WTC11 (cell line): Measurements from ENCODE around the gene OTUD7B. TPM values are rescaled to one million over a fixed set of nuclear protein-coding genes. Genes with fewer than 3 reads are reported as not detected.

ENCODE experiments used
- ATAC-seq: fragments of 200-7000 bp; cut with Tn5 transposase; 2 replicates; pipeline ENCODE4 v1.10.0; 2021; ENCODE audit warnings: mild to moderate bottlenecking, moderate library complexity
- CTCF ChIA-PET: fragments of 300-600 bp; sonication (Branson Sonifier 250); formaldehyde crosslinking; loops from one replicate; lab custom pipeline; 2021; ENCODE audit warnings: antibody characterized with exemption; lab: Charles Lee
- POLR2A ChIA-PET: fragments of 350-600 bp; sonication (Branson Sonifier 250); formaldehyde crosslinking; loops from one replicate; lab custom pipeline; 2021; ENCODE audit warnings: antibody characterized with exemption; lab: Charles Lee
- DNase-seq: peaks from one replicate; pipeline ENCODE4 v3.0.0; 2021; ENCODE audit warnings: low spot score
- H3K27ac Mint-ChIP-seq: 2 replicates; pipeline ENCODE4 v1.8.0; 2021; ENCODE audit warnings: mixed read lengths
- H3K27me3 Mint-ChIP-seq: 2 replicates; pipeline ENCODE4 v1.8.0; 2021; ENCODE audit warnings: low read depth, mild to moderate bottlenecking, moderate library complexity, mixed read lengths
- H3K36me3 Mint-ChIP-seq: 2 replicates; pipeline ENCODE4 v1.8.0; 2021; ENCODE audit warnings: mixed read lengths
- H3K4me1 Mint-ChIP-seq: 2 replicates; pipeline ENCODE4 v1.8.0; 2022; ENCODE audit warnings: mixed read lengths
- H3K4me3 Mint-ChIP-seq: 2 replicates; pipeline ENCODE4 v1.8.0; 2021; ENCODE audit warnings: mild to moderate bottlenecking, moderate library complexity, mixed read lengths
- H3K9me3 Mint-ChIP-seq: 2 replicates; pipeline ENCODE4 v1.8.0; 2021; ENCODE audit warnings: mixed read lengths
- ATF1 ChIP-seq: sonication (generic); formaldehyde crosslinking; IDR thresholded peaks from 2 replicates; pipeline ENCODE4 v1.8.1; 2023; ENCODE audit warnings: mild to moderate bottlenecking, moderate library complexity, missing genetic modification reagents
- CREM ChIP-seq: sonication (generic); formaldehyde crosslinking; IDR thresholded peaks from 2 replicates; pipeline ENCODE4 v1.8.1; 2022; ENCODE audit warnings: mild to moderate bottlenecking, missing genetic modification reagents, moderate library complexity
- JAZF1 ChIP-seq: fragments of 250-450 bp; sonication (Bioruptor Pico); IDR thresholded peaks from 2 replicates; pipeline ENCODE4 v1.9.0; 2021; ENCODE audit warnings: moderate library complexity, mild to moderate bottlenecking, inconsistent platforms
- MXD4 ChIP-seq: fragments of 250-450 bp; sonication (Bioruptor Pico); IDR thresholded peaks from 2 replicates; pipeline ENCODE4 v1.8.0; 2021; ENCODE audit warnings: mild to moderate bottlenecking, moderate library complexity, borderline replicate concordance
- NFATC4 ChIP-seq: fragments of 250-450 bp; sonication (Bioruptor Pico); IDR thresholded peaks from 2 replicates; pipeline ENCODE4 v1.9.0; 2021; ENCODE audit warnings: mild to moderate bottlenecking
- NR1H2 ChIP-seq: sonication (generic); formaldehyde crosslinking; IDR thresholded peaks from 2 replicates; pipeline ENCODE4 v1.9.0; 2021; ENCODE audit warnings: mild to moderate bottlenecking, moderate library complexity, missing genetic modification reagents
- OVOL2 ChIP-seq: fragments of 250-450 bp; sonication (Bioruptor Pico); IDR thresholded peaks from 2 replicates; pipeline ENCODE4 v1.9.0; 2021; ENCODE audit warnings: mild to moderate bottlenecking, borderline replicate concordance
- SOX15 ChIP-seq: fragments of 250-450 bp; sonication (Bioruptor Pico); IDR thresholded peaks from 2 replicates; pipeline ENCODE4 v1.9.0; 2021; ENCODE audit warnings: mild to moderate bottlenecking
- TEAD4 ChIP-seq: sonication (generic); formaldehyde crosslinking; IDR thresholded peaks from 2 replicates; pipeline ENCODE4 v1.8.0; 2022; ENCODE audit warnings: mild to moderate bottlenecking, missing genetic modification reagents
- ZNF317 ChIP-seq: sonication (generic); formaldehyde crosslinking; IDR thresholded peaks from 2 replicates; pipeline ENCODE4 v1.8.1; 2023; ENCODE audit warnings: low read depth, mild to moderate bottlenecking, moderate library complexity, missing genetic modification reagents, borderline replicate concordance
- ZNF671 ChIP-seq: fragments of 250-450 bp; sonication (Bioruptor Pico); IDR thresholded peaks from 2 replicates; pipeline ENCODE4 v1.8.0; 2021; ENCODE audit warnings: mild to moderate bottlenecking
- total RNA-seq: library from RNA; stranded (reverse); gene quantifications from 3 replicates; pipeline ENCODE4 v1.2.3, GENCODE V29; 2021
- TF ChIP-seq, protein P1 (sequence below): sonication (generic); formaldehyde crosslinking; conservative IDR thresholded peaks from 2 replicates; pipeline ENCODE4 v1.8.1; 2023; ENCODE audit warnings: mild to moderate bottlenecking, low read depth, missing genetic modification reagents, moderate library complexity
- TF ChIP-seq, protein P2 (sequence below): sonication (generic); formaldehyde crosslinking; IDR thresholded peaks from 2 replicates; pipeline ENCODE4 v1.8.0; 2022; ENCODE audit warnings: mild to moderate bottlenecking, missing genetic modification reagents
- TF ChIP-seq, protein P3 (sequence below): sonication (generic); formaldehyde crosslinking; IDR thresholded peaks from 2 replicates; pipeline ENCODE4 v1.8.0; 2023; ENCODE audit warnings: mild to moderate bottlenecking, missing genetic modification reagents
- TF ChIP-seq, protein P4 (sequence below): sonication (generic); formaldehyde crosslinking; IDR thresholded peaks from 2 replicates; pipeline ENCODE4 v1.8.1; 2022; ENCODE audit warnings: missing genetic modification reagents, borderline replicate concordance
- TF ChIP-seq, protein P5 (sequence below): fragments of 250-450 bp; sonication (Bioruptor Pico); IDR thresholded peaks from 2 replicates; pipeline ENCODE4 v1.8.0; 2021; ENCODE audit warnings: mild to moderate bottlenecking
- TF ChIP-seq, protein P6 (sequence below): fragments of 250-450 bp; sonication (Bioruptor Pico); conservative IDR thresholded peaks from 2 replicates; pipeline ENCODE4 v1.9.0; 2021; ENCODE audit warnings: mild to moderate bottlenecking
- TF ChIP-seq, protein P7 (sequence below): sonication (generic); formaldehyde crosslinking; IDR thresholded peaks from 2 replicates; pipeline ENCODE4 v1.8.1; 2023; ENCODE audit warnings: mild to moderate bottlenecking, missing genetic modification reagents
- TF ChIP-seq, protein P8 (sequence below): sonication (generic); formaldehyde crosslinking; IDR thresholded peaks from 2 replicates; pipeline ENCODE4 v1.8.1; 2022; ENCODE audit warnings: low read depth, missing genetic modification reagents, borderline replicate concordance
- TF ChIP-seq, protein P9 (sequence below): sonication (generic); formaldehyde crosslinking; IDR thresholded peaks from 2 replicates; pipeline ENCODE4 v1.8.1; 2023; ENCODE audit warnings: mild to moderate bottlenecking, missing genetic modification reagents, moderate library complexity

Gene OTUD7B
- total RNA-seq, 1 experiment from 2014 or later: 21.0 TPM

DNA sequence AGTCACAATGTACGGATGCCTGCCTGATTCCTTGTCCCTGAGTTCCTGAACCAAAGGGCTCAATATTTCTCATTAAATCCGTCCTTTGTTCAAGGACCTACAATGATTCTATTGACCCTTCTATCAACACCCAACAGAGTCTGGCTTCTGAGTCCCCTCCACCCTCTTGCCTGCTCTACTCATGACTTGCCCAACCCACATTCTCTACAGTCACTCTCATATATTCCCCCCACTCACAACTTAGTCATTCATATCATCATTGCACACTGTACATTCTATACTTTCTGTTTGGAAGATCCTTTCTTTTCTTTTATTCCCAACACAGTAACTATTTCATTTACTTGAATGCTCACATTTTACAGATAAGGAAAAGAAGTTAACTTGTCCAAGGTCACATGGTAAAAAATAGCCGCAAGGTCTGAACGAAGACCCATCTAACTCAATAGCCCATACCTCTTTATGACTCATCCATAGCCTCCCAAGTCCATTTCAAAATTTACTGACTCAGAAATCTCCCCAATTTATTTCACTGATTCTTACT is 3.6 kb downstream of the OTUD7B start (continued):
- TF ChIP-seq, protein P1, sequence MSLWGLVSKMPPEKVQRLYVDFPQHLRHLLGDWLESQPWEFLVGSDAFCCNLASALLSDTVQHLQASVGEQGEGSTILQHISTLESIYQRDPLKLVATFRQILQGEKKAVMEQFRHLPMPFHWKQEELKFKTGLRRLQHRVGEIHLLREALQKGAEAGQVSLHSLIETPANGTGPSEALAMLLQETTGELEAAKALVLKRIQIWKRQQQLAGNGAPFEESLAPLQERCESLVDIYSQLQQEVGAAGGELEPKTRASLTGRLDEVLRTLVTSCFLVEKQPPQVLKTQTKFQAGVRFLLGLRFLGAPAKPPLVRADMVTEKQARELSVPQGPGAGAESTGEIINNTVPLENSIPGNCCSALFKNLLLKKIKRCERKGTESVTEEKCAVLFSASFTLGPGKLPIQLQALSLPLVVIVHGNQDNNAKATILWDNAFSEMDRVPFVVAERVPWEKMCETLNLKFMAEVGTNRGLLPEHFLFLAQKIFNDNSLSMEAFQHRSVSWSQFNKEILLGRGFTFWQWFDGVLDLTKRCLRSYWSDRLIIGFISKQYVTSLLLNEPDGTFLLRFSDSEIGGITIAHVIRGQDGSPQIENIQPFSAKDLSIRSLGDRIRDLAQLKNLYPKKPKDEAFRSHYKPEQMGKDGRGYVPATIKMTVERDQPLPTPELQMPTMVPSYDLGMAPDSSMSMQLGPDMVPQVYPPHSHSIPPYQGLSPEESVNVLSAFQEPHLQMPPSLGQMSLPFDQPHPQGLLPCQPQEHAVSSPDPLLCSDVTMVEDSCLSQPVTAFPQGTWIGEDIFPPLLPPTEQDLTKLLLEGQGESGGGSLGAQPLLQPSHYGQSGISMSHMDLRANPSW (CRISPR knock-in tag): no peak

DNA sequence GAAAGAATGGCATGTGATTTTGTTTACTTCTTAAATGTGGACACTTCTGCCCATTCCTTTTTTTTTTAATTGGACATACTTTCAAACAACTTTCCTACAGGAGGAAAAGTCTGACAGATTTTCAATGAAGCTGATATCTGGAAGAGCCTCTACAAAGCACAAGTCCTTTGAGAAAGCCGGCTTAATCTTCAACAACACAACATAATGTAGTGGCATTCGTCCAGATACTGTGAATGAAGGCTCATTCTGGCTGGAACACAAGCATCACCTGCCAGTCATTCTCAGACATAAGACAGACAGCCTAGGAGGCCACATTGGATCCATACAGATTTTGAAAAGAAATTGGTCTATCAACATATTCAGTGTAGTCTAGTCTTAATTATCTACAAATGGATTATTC is 4.9 kb downstream of the OTUD7B start:
- CTCF ChIA-PET: no interaction called here

More for the DNA sequence above, 4.9 kb downstream of the OTUD7B start:
- no peaks in the 10 kb centered on the region for H3K9me3 Mint-ChIP-seq
- TF ChIP-seq TEAD4 (no peak), CREM (CRISPR knock-in tag) (no peak), ZNF317 (CRISPR knock-in tag) (no peak), NR1H2 (CRISPR knock-in tag) (no peak), SOX15 (CRISPR knock-in tag) (no peak), ATF1 (no peak), JAZF1 (CRISPR knock-in tag) (no peak), MXD4 (CRISPR knock-in tag) (no peak), ZNF671 (CRISPR knock-in tag) (no peak), OVOL2 (CRISPR knock-in tag) (no peak), NFATC4 (CRISPR knock-in tag) (no peak)
- TF ChIP-seq, protein P2, sequence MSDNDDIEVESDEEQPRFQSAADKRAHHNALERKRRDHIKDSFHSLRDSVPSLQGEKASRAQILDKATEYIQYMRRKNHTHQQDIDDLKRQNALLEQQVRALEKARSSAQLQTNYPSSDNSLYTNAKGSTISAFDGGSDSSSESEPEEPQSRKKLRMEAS (CRISPR knock-in tag): no peak
- TF ChIP-seq, protein P3, sequence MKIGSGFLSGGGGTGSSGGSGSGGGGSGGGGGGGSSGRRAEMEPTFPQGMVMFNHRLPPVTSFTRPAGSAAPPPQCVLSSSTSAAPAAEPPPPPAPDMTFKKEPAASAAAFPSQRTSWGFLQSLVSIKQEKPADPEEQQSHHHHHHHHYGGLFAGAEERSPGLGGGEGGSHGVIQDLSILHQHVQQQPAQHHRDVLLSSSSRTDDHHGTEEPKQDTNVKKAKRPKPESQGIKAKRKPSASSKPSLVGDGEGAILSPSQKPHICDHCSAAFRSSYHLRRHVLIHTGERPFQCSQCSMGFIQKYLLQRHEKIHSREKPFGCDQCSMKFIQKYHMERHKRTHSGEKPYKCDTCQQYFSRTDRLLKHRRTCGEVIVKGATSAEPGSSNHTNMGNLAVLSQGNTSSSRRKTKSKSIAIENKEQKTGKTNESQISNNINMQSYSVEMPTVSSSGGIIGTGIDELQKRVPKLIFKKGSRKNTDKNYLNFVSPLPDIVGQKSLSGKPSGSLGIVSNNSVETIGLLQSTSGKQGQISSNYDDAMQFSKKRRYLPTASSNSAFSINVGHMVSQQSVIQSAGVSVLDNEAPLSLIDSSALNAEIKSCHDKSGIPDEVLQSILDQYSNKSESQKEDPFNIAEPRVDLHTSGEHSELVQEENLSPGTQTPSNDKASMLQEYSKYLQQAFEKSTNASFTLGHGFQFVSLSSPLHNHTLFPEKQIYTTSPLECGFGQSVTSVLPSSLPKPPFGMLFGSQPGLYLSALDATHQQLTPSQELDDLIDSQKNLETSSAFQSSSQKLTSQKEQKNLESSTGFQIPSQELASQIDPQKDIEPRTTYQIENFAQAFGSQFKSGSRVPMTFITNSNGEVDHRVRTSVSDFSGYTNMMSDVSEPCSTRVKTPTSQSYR: no peak
- TF ChIP-seq, protein P4, sequence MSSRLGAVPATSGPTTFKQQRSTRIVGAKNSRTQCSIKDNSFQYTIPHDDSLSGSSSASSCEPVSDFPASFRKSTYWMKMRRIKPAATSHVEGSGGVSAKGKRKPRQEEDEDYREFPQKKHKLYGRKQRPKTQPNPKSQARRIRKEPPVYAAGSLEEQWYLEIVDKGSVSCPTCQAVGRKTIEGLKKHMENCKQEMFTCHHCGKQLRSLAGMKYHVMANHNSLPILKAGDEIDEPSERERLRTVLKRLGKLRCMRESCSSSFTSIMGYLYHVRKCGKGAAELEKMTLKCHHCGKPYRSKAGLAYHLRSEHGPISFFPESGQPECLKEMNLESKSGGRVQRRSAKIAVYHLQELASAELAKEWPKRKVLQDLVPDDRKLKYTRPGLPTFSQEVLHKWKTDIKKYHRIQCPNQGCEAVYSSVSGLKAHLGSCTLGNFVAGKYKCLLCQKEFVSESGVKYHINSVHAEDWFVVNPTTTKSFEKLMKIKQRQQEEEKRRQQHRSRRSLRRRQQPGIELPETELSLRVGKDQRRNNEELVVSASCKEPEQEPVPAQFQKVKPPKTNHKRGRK (CRISPR knock-in tag): no peak
- TF ChIP-seq, protein P5, sequence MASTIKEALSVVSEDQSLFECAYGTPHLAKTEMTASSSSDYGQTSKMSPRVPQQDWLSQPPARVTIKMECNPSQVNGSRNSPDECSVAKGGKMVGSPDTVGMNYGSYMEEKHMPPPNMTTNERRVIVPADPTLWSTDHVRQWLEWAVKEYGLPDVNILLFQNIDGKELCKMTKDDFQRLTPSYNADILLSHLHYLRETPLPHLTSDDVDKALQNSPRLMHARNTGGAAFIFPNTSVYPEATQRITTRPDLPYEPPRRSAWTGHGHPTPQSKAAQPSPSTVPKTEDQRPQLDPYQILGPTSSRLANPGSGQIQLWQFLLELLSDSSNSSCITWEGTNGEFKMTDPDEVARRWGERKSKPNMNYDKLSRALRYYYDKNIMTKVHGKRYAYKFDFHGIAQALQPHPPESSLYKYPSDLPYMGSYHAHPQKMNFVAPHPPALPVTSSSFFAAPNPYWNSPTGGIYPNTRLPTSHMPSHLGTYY (CRISPR knock-in tag): no peak
- TF ChIP-seq, protein P6, sequence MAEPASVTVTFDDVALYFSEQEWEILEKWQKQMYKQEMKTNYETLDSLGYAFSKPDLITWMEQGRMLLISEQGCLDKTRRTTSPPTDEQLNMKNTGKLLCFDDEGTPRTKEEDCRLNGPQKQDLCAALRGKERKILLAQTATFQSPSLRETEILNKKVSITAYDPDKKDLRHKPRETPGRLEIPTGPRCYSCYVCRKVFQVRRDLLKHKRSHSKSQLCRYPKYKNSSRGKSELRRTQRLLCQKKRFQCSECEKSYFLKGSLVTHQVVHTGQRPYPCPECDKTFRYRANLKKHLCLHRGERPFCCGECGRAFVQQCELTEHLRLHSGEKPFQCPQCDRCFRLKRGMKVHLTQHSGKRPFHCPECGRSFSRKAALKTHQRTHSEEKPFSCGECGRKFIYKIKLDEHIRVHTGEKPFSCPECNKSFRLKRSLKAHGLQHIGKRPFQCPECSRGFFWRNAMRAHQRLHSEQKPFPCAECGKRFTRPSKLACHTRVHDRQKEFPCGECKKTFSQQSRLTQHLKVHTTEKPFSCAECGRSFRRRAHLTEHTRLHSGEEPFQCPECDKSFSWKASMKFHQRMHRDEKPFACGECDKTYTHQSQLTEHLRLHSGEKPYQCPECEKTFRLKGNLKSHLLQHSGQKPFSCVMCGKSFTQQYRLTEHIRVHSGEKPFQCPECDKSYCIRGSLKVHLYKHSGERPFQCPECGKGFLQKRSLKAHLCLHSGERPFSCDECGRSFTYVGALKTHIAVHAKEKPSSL (CRISPR knock-in tag): no peak
- TF ChIP-seq, protein P7, sequence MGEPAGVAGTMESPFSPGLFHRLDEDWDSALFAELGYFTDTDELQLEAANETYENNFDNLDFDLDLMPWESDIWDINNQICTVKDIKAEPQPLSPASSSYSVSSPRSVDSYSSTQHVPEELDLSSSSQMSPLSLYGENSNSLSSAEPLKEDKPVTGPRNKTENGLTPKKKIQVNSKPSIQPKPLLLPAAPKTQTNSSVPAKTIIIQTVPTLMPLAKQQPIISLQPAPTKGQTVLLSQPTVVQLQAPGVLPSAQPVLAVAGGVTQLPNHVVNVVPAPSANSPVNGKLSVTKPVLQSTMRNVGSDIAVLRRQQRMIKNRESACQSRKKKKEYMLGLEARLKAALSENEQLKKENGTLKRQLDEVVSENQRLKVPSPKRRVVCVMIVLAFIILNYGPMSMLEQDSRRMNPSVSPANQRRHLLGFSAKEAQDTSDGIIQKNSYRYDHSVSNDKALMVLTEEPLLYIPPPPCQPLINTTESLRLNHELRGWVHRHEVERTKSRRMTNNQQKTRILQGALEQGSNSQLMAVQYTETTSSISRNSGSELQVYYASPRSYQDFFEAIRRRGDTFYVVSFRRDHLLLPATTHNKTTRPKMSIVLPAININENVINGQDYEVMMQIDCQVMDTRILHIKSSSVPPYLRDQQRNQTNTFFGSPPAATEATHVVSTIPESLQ (CRISPR knock-in tag): no peak
- TF ChIP-seq, protein P8, sequence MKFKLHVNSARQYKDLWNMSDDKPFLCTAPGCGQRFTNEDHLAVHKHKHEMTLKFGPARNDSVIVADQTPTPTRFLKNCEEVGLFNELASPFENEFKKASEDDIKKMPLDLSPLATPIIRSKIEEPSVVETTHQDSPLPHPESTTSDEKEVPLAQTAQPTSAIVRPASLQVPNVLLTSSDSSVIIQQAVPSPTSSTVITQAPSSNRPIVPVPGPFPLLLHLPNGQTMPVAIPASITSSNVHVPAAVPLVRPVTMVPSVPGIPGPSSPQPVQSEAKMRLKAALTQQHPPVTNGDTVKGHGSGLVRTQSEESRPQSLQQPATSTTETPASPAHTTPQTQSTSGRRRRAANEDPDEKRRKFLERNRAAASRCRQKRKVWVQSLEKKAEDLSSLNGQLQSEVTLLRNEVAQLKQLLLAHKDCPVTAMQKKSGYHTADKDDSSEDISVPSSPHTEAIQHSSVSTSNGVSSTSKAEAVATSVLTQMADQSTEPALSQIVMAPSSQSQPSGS: no peak
- TF ChIP-seq, protein P9, sequence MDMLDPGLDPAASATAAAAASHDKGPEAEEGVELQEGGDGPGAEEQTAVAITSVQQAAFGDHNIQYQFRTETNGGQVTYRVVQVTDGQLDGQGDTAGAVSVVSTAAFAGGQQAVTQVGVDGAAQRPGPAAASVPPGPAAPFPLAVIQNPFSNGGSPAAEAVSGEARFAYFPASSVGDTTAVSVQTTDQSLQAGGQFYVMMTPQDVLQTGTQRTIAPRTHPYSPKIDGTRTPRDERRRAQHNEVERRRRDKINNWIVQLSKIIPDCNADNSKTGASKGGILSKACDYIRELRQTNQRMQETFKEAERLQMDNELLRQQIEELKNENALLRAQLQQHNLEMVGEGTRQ: no peak
- POLR2A ChIA-PET: no interaction called here
- H3K4me3 Mint-ChIP-seq: no peak overlapping the region
- H3K36me3 Mint-ChIP-seq: peaks cover 6% of the 10 kb centered on the region
- H3K27me3 Mint-ChIP-seq: no peaks in the 10 kb centered on the region
- ATAC-seq (no peak), DNase-seq (no peak)
- H3K27ac Mint-ChIP-seq: no peak overlapping the region
- peaks cover 17% of the 10 kb centered on the region for H3K4me1 Mint-ChIP-seq
